ENCODE data around the gene DPH3. TPM values are rescaled to one million over a fixed set of nuclear protein-coding genes. Genes with fewer than 3 reads are reported as not detected.

The DPH3 gene
- total and polyA plus RNA-seq, 2 experiments from 2014 or later = 15.3 to 84.3 TPM

- no peak for TF ChIP-seq ZNF462 (CRISPR knock-in tag; IDR thresholded peaks at IDR 0.05)
Measured at GRCh38 chr3:16260046-16260445, 4.7 kb downstream of the DPH3 start (continued).

GRCh38 chr3:16258866-16259265, 5.9 kb downstream of the DPH3 start:
- peaks cover 9% of the 10 kb centered on the region for H3K36me3 ChIP-seq (ENCODE audit: insufficient read depth)
- no peaks in the 10 kb centered on the region for H3K27me3 ChIP-seq (ENCODE audit: insufficient read depth)
- H2AFZ ChIP-seq = no peak overlapping the region
- peaks cover 6% of the 10 kb centered on the region; the same call in 2 of the 3 replicates for H3K36me3 Mint-ChIP-seq (ENCODE audit: low read depth)
- no peak overlapping the region for H3K4me3 ChIP-seq
- no peak for DNase-seq (ENCODE audit: low spot score)
- H3K79me2 ChIP-seq (replicated peaks; ENCODE audit: insufficient read depth) = peaks cover 23% of the 10 kb centered on the region
- no peak overlapping the region for H3K4me3 Mint-ChIP-seq
- H3F3A ChIP-seq (replicated peaks; ENCODE audit: low read depth) = no peaks in the 10 kb centered on the region
- H3K9me3 Mint-ChIP-seq = no peaks in the 10 kb centered on the region
- peaks cover under 1% of the 10 kb centered on the region; the same call in 2 of the 3 replicates for H3K4me1 Mint-ChIP-seq
- H3K4me1 ChIP-seq (ENCODE audit: insufficient read depth) = no peaks in the 10 kb centered on the region
- peaks cover 5% of the 10 kb centered on the region; the same call in 1 of the 2 replicates for H4K20me1 ChIP-seq (replicated peaks; ENCODE audit: insufficient read depth)
- no peaks in the 10 kb centered on the region for H3K27me3 Mint-ChIP-seq (ENCODE audit: insufficient read depth, low read depth, poor library complexity)
- H3K9me2 ChIP-seq (ENCODE audit: insufficient read depth) = no peaks in the 10 kb centered on the region
- no peak overlapping the region for H3K27ac ChIP-seq (ENCODE audit: low read depth)
- no peak overlapping the region for H3K4me2 ChIP-seq
- H3K27ac Mint-ChIP-seq = no peak overlapping the region
- ATAC-seq = no peak
- no peak for TF ChIP-seq ZNF462 (CRISPR knock-in tag; IDR thresholded peaks at IDR 0.05)
- TF ChIP-seq ZNF114 (CRISPR knock-in tag; IDR thresholded peaks at IDR 0.05) = no peak
- TF ChIP-seq ETS1 (IDR thresholded peaks at IDR 0.05) = no peak
- no peak for TF ChIP-seq EZH2phosphoT487 (IDR thresholded peaks at IDR 0.05; ENCODE audit: unreplicated experiment)
- TF ChIP-seq STAT1 (IDR thresholded peaks at IDR 0.05; ENCODE audit: unreplicated experiment) = no peak
- no peak for TF ChIP-seq JUNB (IDR thresholded peaks at IDR 0.05; ENCODE audit: unreplicated experiment)
- no peak for TF ChIP-seq EZH2 (IDR thresholded peaks at IDR 0.05; ENCODE audit: low read depth, unreplicated experiment)
- no peak for TF ChIP-seq NANOG (IDR thresholded peaks at IDR 0.05; ENCODE audit: borderline replicate concordance)
- no peak for TF ChIP-seq CREB1 (CRISPR knock-in tag; IDR thresholded peaks at IDR 0.05; ENCODE audit: low read depth)
- no peak for TF ChIP-seq POLR2AphosphoS5 (IDR thresholded peaks at IDR 0.05; ENCODE audit: low read depth)
